ENCODE data around the gene R3HDM2.

Gene R3HDM2

DNA sequence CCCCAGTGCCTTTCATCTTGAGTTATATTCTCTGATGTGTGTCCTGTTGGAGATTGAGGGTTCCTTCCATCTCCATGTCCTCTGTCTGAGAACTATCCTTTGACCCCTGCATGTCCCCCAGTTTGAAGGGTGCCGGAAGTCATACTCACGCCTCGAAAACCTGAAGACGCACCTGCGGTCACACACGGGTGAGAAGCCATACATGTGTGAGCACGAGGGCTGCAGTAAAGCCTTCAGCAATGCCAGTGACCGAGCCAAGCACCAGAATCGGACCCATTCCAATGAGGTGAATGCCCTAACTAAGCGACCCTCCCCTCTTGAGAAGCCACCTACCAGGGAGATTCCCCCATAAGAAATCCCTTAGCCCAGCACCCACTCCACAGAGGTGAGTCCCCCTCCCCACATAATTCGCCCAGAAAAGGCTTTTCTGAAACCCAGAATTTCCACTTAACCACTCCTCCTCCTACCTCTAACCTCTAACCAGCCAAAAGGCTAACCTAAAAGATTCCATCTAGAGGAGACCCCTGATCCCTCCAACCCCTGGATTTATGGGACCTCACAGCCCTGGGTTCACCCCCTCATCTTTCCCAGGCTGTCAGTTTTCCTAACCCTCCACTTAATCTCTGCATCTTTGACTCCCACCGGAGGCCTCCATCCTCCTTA is 36.5 kb upstream of the R3HDM2 start:
- CTCF ChIA-PET: no interaction called here
- POLR2A ChIA-PET (ENCODE audit: low non-redundant PET): no interaction called here
- no peak for DNase-seq (ENCODE audit: low spot score)
- TF ChIP-seq, protein P1, sequence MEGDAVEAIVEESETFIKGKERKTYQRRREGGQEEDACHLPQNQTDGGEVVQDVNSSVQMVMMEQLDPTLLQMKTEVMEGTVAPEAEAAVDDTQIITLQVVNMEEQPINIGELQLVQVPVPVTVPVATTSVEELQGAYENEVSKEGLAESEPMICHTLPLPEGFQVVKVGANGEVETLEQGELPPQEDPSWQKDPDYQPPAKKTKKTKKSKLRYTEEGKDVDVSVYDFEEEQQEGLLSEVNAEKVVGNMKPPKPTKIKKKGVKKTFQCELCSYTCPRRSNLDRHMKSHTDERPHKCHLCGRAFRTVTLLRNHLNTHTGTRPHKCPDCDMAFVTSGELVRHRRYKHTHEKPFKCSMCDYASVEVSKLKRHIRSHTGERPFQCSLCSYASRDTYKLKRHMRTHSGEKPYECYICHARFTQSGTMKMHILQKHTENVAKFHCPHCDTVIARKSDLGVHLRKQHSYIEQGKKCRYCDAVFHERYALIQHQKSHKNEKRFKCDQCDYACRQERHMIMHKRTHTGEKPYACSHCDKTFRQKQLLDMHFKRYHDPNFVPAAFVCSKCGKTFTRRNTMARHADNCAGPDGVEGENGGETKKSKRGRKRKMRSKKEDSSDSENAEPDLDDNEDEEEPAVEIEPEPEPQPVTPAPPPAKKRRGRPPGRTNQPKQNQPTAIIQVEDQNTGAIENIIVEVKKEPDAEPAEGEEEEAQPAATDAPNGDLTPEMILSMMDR (conservative IDR thresholded peaks at IDR 0.05; ENCODE audit: low read depth): no peak
- no peak overlapping the region for H3K27ac ChIP-seq

GRCh38 chr12:57465747-57466505 is 35.1 kb upstream of the R3HDM2 start:
- TF ChIP-seq, protein P1 (conservative IDR thresholded peaks at IDR 0.05; ENCODE audit: low read depth): no peak
- POLR2A ChIA-PET (ENCODE audit: low non-redundant PET): no interaction called here
- CTCF ChIA-PET: interaction anchor here (0.6 kb wide), 1 partner anchor 9 kb away, joined by 4 read pairs; no protein-coding TSS in a partner anchor
- no peak for DNase-seq (ENCODE audit: low spot score)
- H3K27ac ChIP-seq: no peak overlapping the region

- DNase-seq (ENCODE audit: low spot score): no peak
- CTCF ChIA-PET: interaction anchor here (0.6 kb wide), 1 partner anchor 9 kb away, joined by 4 read pairs; no protein-coding TSS in a partner anchor
- POLR2A ChIA-PET (ENCODE audit: low non-redundant PET): no interaction called here
- no peak overlapping the region for H3K27ac ChIP-seq
- TF ChIP-seq, protein P1 (conservative IDR thresholded peaks at IDR 0.05; ENCODE audit: low read depth): no peak
Observed at GRCh38 chr12:57465030-57465746, 34.3 kb upstream of the R3HDM2 start.

DNA sequence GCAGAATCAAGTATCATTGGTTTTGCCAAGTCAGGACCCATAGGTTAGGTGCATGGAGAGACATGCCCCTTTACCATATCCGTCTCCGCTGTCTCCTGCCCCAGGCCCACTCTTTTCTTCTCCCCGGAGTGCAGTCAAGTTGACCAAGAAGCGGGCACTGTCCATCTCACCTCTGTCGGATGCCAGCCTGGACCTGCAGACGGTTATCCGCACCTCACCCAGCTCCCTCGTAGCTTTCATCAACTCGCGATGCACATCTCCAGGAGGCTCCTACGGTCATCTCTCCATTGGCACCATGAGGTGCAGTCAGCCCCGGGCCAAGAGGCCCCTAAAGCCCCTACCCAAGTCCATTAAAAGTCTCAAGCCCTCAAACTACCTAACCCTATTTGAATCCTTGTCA is 33.7 kb upstream of the R3HDM2 start:
- POLR2A ChIA-PET (ENCODE audit: low non-redundant PET): no interaction called here
- TF ChIP-seq, protein P1 (conservative IDR thresholded peaks at IDR 0.05; ENCODE audit: low read depth): no peak
- CTCF ChIA-PET: no interaction called here
- no peak for DNase-seq (ENCODE audit: low spot score)
- H3K27ac ChIP-seq: no peak overlapping the region

DNA sequence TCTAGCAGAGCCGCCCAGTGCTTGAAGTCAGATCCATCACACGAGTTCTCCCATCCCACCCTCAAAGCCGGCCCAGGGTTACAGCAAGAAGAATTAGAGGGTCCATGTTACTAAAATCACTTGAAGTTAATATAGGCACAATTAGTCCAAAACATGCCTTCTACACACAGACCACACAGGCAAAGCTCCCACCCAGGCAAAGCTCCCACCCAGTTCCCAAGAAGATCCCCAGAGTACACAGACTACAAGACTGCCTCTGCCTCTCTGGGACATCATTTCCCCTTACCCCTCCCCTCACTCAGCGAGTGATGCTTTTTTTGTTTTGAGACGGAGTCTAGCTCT is 32.0 kb upstream of the R3HDM2 start:
- ChIA-PET POLR2A (ENCODE audit: low non-redundant PET) (no interaction called here), CTCF (interaction anchor here (0.6 to 1.8 kb wide), 10 partner anchors 10 to 1409 kb away, joined by 3 to 12 read pairs (median 4); no protein-coding TSS in a partner anchor)

More for the DNA sequence above, 32.0 kb upstream of the R3HDM2 start:
- peak overlapping the region; percentile 97 for H3K27ac ChIP-seq
- TF ChIP-seq, protein P1 (conservative IDR thresholded peaks at IDR 0.05; ENCODE audit: low read depth): peak; percentile 33
- no peak for DNase-seq (ENCODE audit: low spot score)
